Ishikawa (cell line): ENCODE results near the gene NRG3.

Source experiments
- CEBPB ChIP-seq: IDR thresholded peaks from 2 replicates; pipeline ENCODE4 v1.6.1; 2012
- CREB1 ChIP-seq: IDR thresholded peaks from 2 replicates; pipeline ENCODE4 v1.6.1; 2012; ENCODE audit warnings: low read depth
- EGR1 ChIP-seq: IDR thresholded peaks from 2 replicates; pipeline ENCODE4 v1.6.1; 2012
- EP300 ChIP-seq: IDR thresholded peaks from 2 replicates; pipeline ENCODE4 v1.6.1; 2012; ENCODE audit warnings: borderline replicate concordance
- FOXM1 ChIP-seq: IDR thresholded peaks from 2 replicates; pipeline ENCODE4 v1.6.1; 2012; ENCODE audit warnings: low read depth, borderline replicate concordance
- MAX ChIP-seq: IDR thresholded peaks from 2 replicates; pipeline ENCODE4 v1.6.1; 2012
- NFIC ChIP-seq: IDR thresholded peaks from 2 replicates; pipeline ENCODE4 v1.6.1; 2012
- RAD21 ChIP-seq: IDR thresholded peaks from 2 replicates; pipeline ENCODE4 v1.6.1; 2012; ENCODE audit warnings: low read depth
- TAF1 ChIP-seq: IDR thresholded peaks from 2 replicates; pipeline ENCODE4 v1.6.1; 2012; ENCODE audit warnings: low read depth, mild to moderate bottlenecking
- TCF12 ChIP-seq: IDR thresholded peaks from 2 replicates; pipeline ENCODE4 v1.6.1; 2012; ENCODE audit warnings: low read depth
- TEAD4 ChIP-seq: IDR thresholded peaks from 2 replicates; pipeline ENCODE4 v1.6.1; 2012
- YY1 ChIP-seq: IDR thresholded peaks from 2 replicates; pipeline ENCODE4 v1.6.1; 2012; ENCODE audit warnings: low read depth
- ZBTB7A ChIP-seq: IDR thresholded peaks from 2 replicates; pipeline ENCODE4 v1.6.1; 2012; ENCODE audit warnings: low read depth
- TF ChIP-seq, protein P1 (sequence below): IDR thresholded peaks from 2 replicates; pipeline ENCODE4 v1.6.1; 2012; ENCODE audit warnings: low read depth, mild to moderate bottlenecking
- TF ChIP-seq, protein P2 (sequence below): IDR thresholded peaks from 2 replicates; pipeline ENCODE4 v1.6.1; 2012

NRG3 gene

GRCh38 chr10:82865366-82865765 is 990.4 kb downstream of the NRG3 start:
- no peak for TF ChIP-seq EGR1
- no peak for TF ChIP-seq RAD21
- TF ChIP-seq EP300, result no peak
- TF ChIP-seq CREB1, result no peak
- TF ChIP-seq, protein P1, sequence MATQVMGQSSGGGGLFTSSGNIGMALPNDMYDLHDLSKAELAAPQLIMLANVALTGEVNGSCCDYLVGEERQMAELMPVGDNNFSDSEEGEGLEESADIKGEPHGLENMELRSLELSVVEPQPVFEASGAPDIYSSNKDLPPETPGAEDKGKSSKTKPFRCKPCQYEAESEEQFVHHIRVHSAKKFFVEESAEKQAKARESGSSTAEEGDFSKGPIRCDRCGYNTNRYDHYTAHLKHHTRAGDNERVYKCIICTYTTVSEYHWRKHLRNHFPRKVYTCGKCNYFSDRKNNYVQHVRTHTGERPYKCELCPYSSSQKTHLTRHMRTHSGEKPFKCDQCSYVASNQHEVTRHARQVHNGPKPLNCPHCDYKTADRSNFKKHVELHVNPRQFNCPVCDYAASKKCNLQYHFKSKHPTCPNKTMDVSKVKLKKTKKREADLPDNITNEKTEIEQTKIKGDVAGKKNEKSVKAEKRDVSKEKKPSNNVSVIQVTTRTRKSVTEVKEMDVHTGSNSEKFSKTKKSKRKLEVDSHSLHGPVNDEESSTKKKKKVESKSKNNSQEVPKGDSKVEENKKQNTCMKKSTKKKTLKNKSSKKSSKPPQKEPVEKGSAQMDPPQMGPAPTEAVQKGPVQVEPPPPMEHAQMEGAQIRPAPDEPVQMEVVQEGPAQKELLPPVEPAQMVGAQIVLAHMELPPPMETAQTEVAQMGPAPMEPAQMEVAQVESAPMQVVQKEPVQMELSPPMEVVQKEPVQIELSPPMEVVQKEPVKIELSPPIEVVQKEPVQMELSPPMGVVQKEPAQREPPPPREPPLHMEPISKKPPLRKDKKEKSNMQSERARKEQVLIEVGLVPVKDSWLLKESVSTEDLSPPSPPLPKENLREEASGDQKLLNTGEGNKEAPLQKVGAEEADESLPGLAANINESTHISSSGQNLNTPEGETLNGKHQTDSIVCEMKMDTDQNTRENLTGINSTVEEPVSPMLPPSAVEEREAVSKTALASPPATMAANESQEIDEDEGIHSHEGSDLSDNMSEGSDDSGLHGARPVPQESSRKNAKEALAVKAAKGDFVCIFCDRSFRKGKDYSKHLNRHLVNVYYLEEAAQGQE, result no peak
- TF ChIP-seq FOXM1, result no peak
- TF ChIP-seq TAF1, result no peak
- TF ChIP-seq CEBPB, result no peak
- TF ChIP-seq ZBTB7A, result no peak
- TF ChIP-seq, protein P2, sequence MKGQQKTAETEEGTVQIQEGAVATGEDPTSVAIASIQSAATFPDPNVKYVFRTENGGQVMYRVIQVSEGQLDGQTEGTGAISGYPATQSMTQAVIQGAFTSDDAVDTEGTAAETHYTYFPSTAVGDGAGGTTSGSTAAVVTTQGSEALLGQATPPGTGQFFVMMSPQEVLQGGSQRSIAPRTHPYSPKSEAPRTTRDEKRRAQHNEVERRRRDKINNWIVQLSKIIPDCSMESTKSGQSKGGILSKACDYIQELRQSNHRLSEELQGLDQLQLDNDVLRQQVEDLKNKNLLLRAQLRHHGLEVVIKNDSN, result no peak

DNA sequence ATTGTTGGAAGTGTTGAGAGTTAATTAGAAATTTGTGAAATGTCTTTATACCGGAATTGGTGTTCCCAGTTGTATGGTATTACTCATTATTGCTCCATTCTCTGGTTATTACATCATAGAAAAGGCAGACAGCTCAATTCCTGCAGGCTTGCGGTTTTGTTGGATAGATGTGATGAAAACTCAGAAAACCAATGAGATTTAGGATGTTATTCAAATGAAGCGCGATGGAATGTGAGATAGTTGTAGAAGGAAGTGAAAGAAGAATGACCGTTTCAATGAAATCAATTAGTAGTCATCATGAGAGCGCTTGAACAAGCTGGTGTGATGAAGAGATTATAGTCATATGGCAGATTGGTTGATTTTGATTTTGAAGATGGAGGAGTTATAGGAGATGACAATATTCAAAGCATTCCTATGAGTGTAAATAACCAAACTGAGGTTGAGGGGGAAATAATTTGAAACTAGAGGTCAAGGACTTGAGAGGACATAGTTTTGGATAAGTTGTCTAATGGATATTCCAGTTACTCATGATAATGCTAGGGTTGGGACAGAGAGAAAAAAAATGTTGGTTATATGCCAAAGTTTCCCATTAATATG is 991.5 kb downstream of the NRG3 start:
- TF ChIP-seq MAX (no peak), CEBPB (no peak), YY1 (no peak), TCF12 (no peak), TEAD4 (no peak)
- TF ChIP-seq, protein P2, result no peak

- TF ChIP-seq EP300 (no peak), EGR1 (no peak), NFIC (no peak), ZBTB7A (no peak), MAX (no peak), TAF1 (no peak), FOXM1 (no peak), TEAD4 (no peak), RAD21 (no peak), YY1 (no peak), TCF12 (no peak), CEBPB (no peak), CREB1 (no peak)
- TF ChIP-seq, protein P1, result no peak
- TF ChIP-seq, protein P2, result no peak
Measured at GRCh38 chr10:82867056-82867455, 992.1 kb downstream of the NRG3 start.

DNA sequence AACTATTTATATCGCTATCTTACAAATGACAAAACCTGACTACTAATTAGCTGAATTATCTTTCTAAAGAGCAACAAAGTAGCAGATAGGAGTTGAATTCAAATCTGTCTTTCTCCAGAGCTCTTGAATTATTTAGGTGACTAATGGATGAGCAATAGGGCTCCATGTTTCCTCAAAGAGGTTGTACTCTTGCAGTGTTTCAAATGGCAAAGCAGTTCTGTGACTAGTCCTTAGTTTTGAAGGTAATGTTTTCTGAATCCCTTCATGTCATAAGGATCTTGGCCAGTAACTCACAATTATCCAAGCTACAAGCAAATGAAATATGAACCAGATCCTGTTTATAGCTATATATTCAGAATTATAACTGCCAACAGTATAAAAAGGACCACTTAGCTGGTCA is 999.7 kb downstream of the NRG3 start:
- no peak for TF ChIP-seq EP300
- no peak for TF ChIP-seq ZBTB7A
- no peak for TF ChIP-seq TAF1

- TF ChIP-seq CREB1, result no peak
Measured at GRCh38 chr10:82880776-82881290, 1005.8 kb downstream of the NRG3 start.

GRCh38 chr10:82882722-82883121 is 1007.7 kb downstream of the NRG3 start:
- TF ChIP-seq RAD21, result no peak
- no peak for TF ChIP-seq YY1
- TF ChIP-seq CREB1, result no peak
- TF ChIP-seq CEBPB, result no peak
- TF ChIP-seq TEAD4, result no peak
- no peak for TF ChIP-seq EGR1
- TF ChIP-seq FOXM1, result no peak
